Liver (tissue), 9 donors: ENCODE results near the gene PROB1. TPM values are rescaled to one million over a fixed set of nuclear protein-coding genes. Genes with fewer than 3 reads are reported as not detected.

Experiments
- DNase-seq: peaks from one replicate; pipeline ENCODE4 v3.0.0-alpha.2; 2017; ENCODE audit warnings: low spot score
- H3K27ac ChIP-seq, 2 donors: one replicate each; pipeline ENCODE4 v1.7.0; 2013; ENCODE audit warnings: inconsistent platforms in 2 of 2, low read length in 2 of 2, control low read depth in 1 of 2, low read depth in 1 of 2, mild to moderate bottlenecking in 1 of 2
- H3K27me3 ChIP-seq, 4 donors: one replicate each; pipeline versions ENCODE4 v1.6.1 to v1.7.0; 2013; ENCODE audit warnings: low read length in 3 of 4, inconsistent platforms in 1 of 4, mild to moderate bottlenecking in 1 of 4, moderate library complexity in 1 of 4; ENCODE audit not compliant: control insufficient read depth in 4 of 4, insufficient read depth in 4 of 4
- H3K36me3 ChIP-seq, 4 donors: one replicate each; pipeline versions ENCODE4 v1.6.1 to v1.7.0; 2013; ENCODE audit warnings: low read length in 3 of 4, mild to moderate bottlenecking in 3 of 4, low read depth in 1 of 4, moderate library complexity in 1 of 4; ENCODE audit not compliant: control insufficient read depth in 4 of 4, insufficient read depth in 3 of 4
- H3K4me1 ChIP-seq, 4 donors: one replicate each; pipeline versions ENCODE4 v1.6.1 to v1.7.0; 2013; ENCODE audit warnings: low read length in 3 of 4, mild to moderate bottlenecking in 3 of 4, moderate library complexity in 1 of 4; ENCODE audit not compliant: control insufficient read depth in 4 of 4, insufficient read depth in 4 of 4
- H3K4me3 ChIP-seq, 3 donors: one replicate each; pipeline versions ENCODE4 v1.6.1 to v1.7.0; 2013; ENCODE audit warnings: low read length in 3 of 3, control low read depth in 1 of 3, low read depth in 1 of 3, mild to moderate bottlenecking in 1 of 3
- H3K9ac ChIP-seq, 2 donors: one replicate each; pipeline ENCODE4 v1.7.0; 2013; ENCODE audit warnings: low read length in 2 of 2, mild to moderate bottlenecking in 2 of 2, moderate library complexity in 2 of 2, control low read depth in 1 of 2, low read depth in 1 of 2
- H3K9me3 ChIP-seq, 4 donors: one replicate each; pipeline versions ENCODE4 v1.6.1 to v1.7.0; 2013; ENCODE audit warnings: low read length in 3 of 4; ENCODE audit not compliant: control insufficient read depth in 4 of 4
- ATF3 ChIP-seq: IDR thresholded peaks from 2 replicates; pipeline ENCODE4 v1.6.1; 2016; ENCODE audit warnings: antibody characterized with exemption
- CTCF ChIP-seq: fragments of 150-350 bp; IDR thresholded peaks from 2 replicates; pipeline ENCODE4 v1.5.1; 2017; ENCODE audit warnings: improper control_type of control experiment, low read depth, low read length; ENCODE audit not compliant: missing input control
- FOXA2 ChIP-seq: IDR thresholded peaks from 2 replicates; pipeline ENCODE4 v1.6.1; 2016; ENCODE audit warnings: antibody characterized with exemption
- GABPA ChIP-seq, 2 donors: IDR thresholded peaks in 1 of 2; conservative IDR thresholded peaks in 1 of 2; 2 replicates each; pipeline ENCODE4 v1.6.1; 2016; ENCODE audit warnings: antibody characterized with exemption in 2 of 2, mild to moderate bottlenecking in 1 of 2, moderate library complexity in 1 of 2
- HNF4A ChIP-seq, 2 donors: conservative IDR thresholded peaks; 2 replicates each; pipeline ENCODE4 v1.6.1; 2016; ENCODE audit warnings: antibody characterized with exemption in 2 of 2, mild to moderate bottlenecking in 2 of 2
- JUND ChIP-seq, 2 donors: IDR thresholded peaks; 2 replicates each; pipeline ENCODE4 v1.6.1; 2016; ENCODE audit warnings: antibody characterized with exemption in 2 of 2
- MAX ChIP-seq: IDR thresholded peaks from 2 replicates; pipeline ENCODE4 v1.6.1; 2016; ENCODE audit warnings: antibody characterized with exemption
- NR2F2 ChIP-seq: IDR thresholded peaks from 2 replicates; pipeline ENCODE4 v1.6.1; 2016; ENCODE audit warnings: antibody characterized with exemption
- RAD21 ChIP-seq, 2 donors: IDR thresholded peaks; 2 replicates each; pipeline ENCODE4 v1.6.1; 2016; ENCODE audit warnings: antibody characterized with exemption in 2 of 2, mild to moderate bottlenecking in 2 of 2
- REST ChIP-seq: IDR thresholded peaks from 2 replicates; pipeline ENCODE4 v1.6.1; 2016; ENCODE audit warnings: antibody characterized with exemption, mild to moderate bottlenecking
- RXRA ChIP-seq, 2 donors: IDR thresholded peaks; 2 replicates each; pipeline ENCODE4 v1.6.1; 2017 to 2018; ENCODE audit warnings: antibody characterized with exemption in 2 of 2, mild to moderate bottlenecking in 1 of 2
- YY1 ChIP-seq: IDR thresholded peaks from 2 replicates; pipeline ENCODE4 v1.6.1; 2016; ENCODE audit warnings: antibody characterized with exemption, mild to moderate bottlenecking
- ZBTB33 ChIP-seq: IDR thresholded peaks from 2 replicates; pipeline ENCODE4 v1.6.1; 2016; ENCODE audit warnings: antibody characterized with exemption
- WGBS: extraction: QIAGEN DNeasy Blood & Tissue Kit; methylation state at CpG from one replicate; pipeline ENCODE4 v1.1.7; 2013; 5-methylcytosine and 5-hydroxymethylcytosine counted together
- polyA plus RNA-seq, 2 donors: library from polyadenylated mRNA; stranded (reverse) in 1 of 2; unstranded in 1 of 2; fragments of 200-250 nt in 1 of 2; fragments of >200 nt in 1 of 2; fragmentation: Nextera tagmentation in 1 of 2; extraction: Ambion mirVana in 1 of 2; gene quantifications; one replicate each; pipeline versions ENCODE4 v1.2.1 to v1.2.3, GENCODE V29; 2013 to 2015
- total RNA-seq, 2 donors: library from RNA; depleted of rRNA; stranded (reverse); fragments of >200 nt; gene quantifications; one replicate each; pipeline ENCODE4 v1.2.3, GENCODE V29; 2014
- donor health status: healthy.
- donor health status: healthy.
- donor health status: healthy.
- donor health status: healthy.
- donor health status: healthy.

Gene PROB1
- total and polyA plus RNA-seq, 4 donors: 0.04 to 0.67 (median 0.34) TPM

- TF ChIP-seq GABPA (IDR thresholded peaks at IDR 0.05 in 1 of 2, conservative IDR thresholded peaks at IDR 0.05 in 1 of 2): no peak
- TF ChIP-seq HNF4A (conservative IDR thresholded peaks at IDR 0.05): no peak
- no peak for TF ChIP-seq CTCF
- TF ChIP-seq RAD21 (IDR thresholded peaks at IDR 0.05): no peak
- no peak for TF ChIP-seq RXRA (IDR thresholded peaks at IDR 0.05)
- no peak for TF ChIP-seq YY1
- TF ChIP-seq ATF3: no peak
- TF ChIP-seq JUND (IDR thresholded peaks at IDR 0.05): no peak
- TF ChIP-seq MAX: no peak
- TF ChIP-seq NR2F2: no peak
- TF ChIP-seq FOXA2: no peak
- no peak for TF ChIP-seq ZBTB33
- no peak overlapping the region for H3K27ac ChIP-seq
- H3K9me3 ChIP-seq: no peaks in the 10 kb centered on the region
- no peak overlapping the region for H3K4me3 ChIP-seq
- H3K9ac ChIP-seq: no peak overlapping the region
- H3K36me3 ChIP-seq: no peaks in the 10 kb centered on the region
- H3K4me1 ChIP-seq: peaks cover 0 to 3% (median 0%) of the 10 kb centered on the region in 4 donors
- H3K27me3 ChIP-seq: no peaks in the 10 kb centered on the region
- no peak for DNase-seq
- WGBS: 89% methylated on average over 6 of the region's 6 CpGs
Measured at GRCh38 chr5:139413963-139414362, 19.1 kb upstream of the PROB1 start.

- Histone ChIP-seq H3K27me3 (no peaks in the 10 kb centered on the region), H3K4me1 (peaks cover 0 to 3% (median 0%) of the 10 kb centered on the region in 4 donors), H3K9ac (no peak overlapping the region), H3K36me3 (no peaks in the 10 kb centered on the region), H3K9me3 (no peaks in the 10 kb centered on the region), H3K4me3 (no peak overlapping the region), H3K27ac (no peak overlapping the region)
- 90% methylated on average over 6 of the region's 6 CpGs for WGBS
- TF ChIP-seq REST (no peak), RXRA (IDR thresholded peaks at IDR 0.05) (peak; percentile 60 to 76)
- no peak for DNase-seq
Measured at GRCh38 chr5:139413153-139413552, 18.2 kb upstream of the PROB1 start.
